GM19023 (cell line): Measurements from ENCODE around the gene L3HYPDH.

Experiments
- ATAC-seq: cut with Tn5 transposase; IDR thresholded peaks from one replicate; pipeline ENCODE4 v1.9.1; 2021; ENCODE audit warnings: mild to moderate bottlenecking, moderate library complexity; ENCODE audit not compliant: unreplicated experiment

The L3HYPDH gene

GRCh38 chr14:59483819-59484638 lies at the start of gene L3HYPDH, which contains the start of gene JKAMP:
Gene L3HYPDH (minus strand): TSS chr14:59484408. CDS start chr14:59484316, 92 bp downstream.
Gene JKAMP (plus strand): TSS chr14:59484517. CDS start chr14:59484590, 73 bp downstream.
- ATAC-seq: peak; percentile 92

GRCh38 chr14:59532419-59532818 lies 48.2 kb upstream of the L3HYPDH start:
- ATAC-seq: no peak

- no peak for ATAC-seq
These were observed 46.1 kb upstream of the L3HYPDH start for GRCh38 chr14:59530349-59530748.

GRCh38 chr14:59529189-59529588 lies 45.0 kb upstream of the L3HYPDH start:
- ATAC-seq: no peak

GRCh38 chr14:59520224-59520623 lies 36.0 kb upstream of the L3HYPDH start:
- ATAC-seq: no peak

GRCh38 chr14:59511916-59512575 lies 27.8 kb upstream of the L3HYPDH start:
- no peak for ATAC-seq

GRCh38 chr14:59510966-59511365 lies 26.8 kb upstream of the L3HYPDH start:
- no peak for ATAC-seq

- ATAC-seq: no peak
These were observed 25.8 kb upstream of the L3HYPDH start for GRCh38 chr14:59510001-59510400.

- no peak for ATAC-seq
These were observed 24.9 kb upstream of the L3HYPDH start for GRCh38 chr14:59509101-59509500.

GRCh38 chr14:59507752-59508103 lies 23.5 kb upstream of the L3HYPDH start:
- ATAC-seq: no peak

GRCh38 chr14:59507063-59507751 lies 23.0 kb upstream of the L3HYPDH start:
- no peak for ATAC-seq

GRCh38 chr14:59503256-59503655 lies 19.0 kb upstream of the L3HYPDH start:
- no peak for ATAC-seq

GRCh38 chr14:59500732-59501131 lies 16.5 kb upstream of the L3HYPDH start:
- no peak for ATAC-seq

- ATAC-seq: no peak
These were observed 8.2 kb upstream of the L3HYPDH start for GRCh38 chr14:59492384-59492783.

- ATAC-seq: no peak
These were observed 6.5 kb upstream of the L3HYPDH start for GRCh38 chr14:59490756-59491155.

- ATAC-seq: peak; percentile 53
These were observed 499 bp upstream of the L3HYPDH start for GRCh38 chr14:59484639-59485175.

- ATAC-seq: no peak
These were observed 845 bp downstream of the L3HYPDH start for GRCh38 chr14:59483363-59483762.

GRCh38 chr14:59482541-59483331 lies 1.5 kb downstream of the L3HYPDH start:
- ATAC-seq: no peak

- ATAC-seq: no peak
These were observed 2.2 kb downstream of the L3HYPDH start for GRCh38 chr14:59481871-59482540.

GRCh38 chr14:59481407-59481806 lies 2.8 kb downstream of the L3HYPDH start:
- ATAC-seq: no peak
